RCC 7860 (cell line): ENCODE data around the gene NSMF.
"Not testable (repeated sequence)": the region's sequence is repeated elsewhere in the genome, so short reads cannot be mapped to it uniquely, and the experiment has no call there.

Source experiments
- DNase-seq: peaks from one replicate; pipeline ENCODE4 v3.0.0-alpha.2; 2015; ENCODE audit warnings: low spot score
- FAIRE-seq: peaks from 2 replicates; lab custom pipeline; 2012; peaks lifted over from hg19 to GRCh38; lab: Jason Lieb, UNC

Gene NSMF

DNA sequence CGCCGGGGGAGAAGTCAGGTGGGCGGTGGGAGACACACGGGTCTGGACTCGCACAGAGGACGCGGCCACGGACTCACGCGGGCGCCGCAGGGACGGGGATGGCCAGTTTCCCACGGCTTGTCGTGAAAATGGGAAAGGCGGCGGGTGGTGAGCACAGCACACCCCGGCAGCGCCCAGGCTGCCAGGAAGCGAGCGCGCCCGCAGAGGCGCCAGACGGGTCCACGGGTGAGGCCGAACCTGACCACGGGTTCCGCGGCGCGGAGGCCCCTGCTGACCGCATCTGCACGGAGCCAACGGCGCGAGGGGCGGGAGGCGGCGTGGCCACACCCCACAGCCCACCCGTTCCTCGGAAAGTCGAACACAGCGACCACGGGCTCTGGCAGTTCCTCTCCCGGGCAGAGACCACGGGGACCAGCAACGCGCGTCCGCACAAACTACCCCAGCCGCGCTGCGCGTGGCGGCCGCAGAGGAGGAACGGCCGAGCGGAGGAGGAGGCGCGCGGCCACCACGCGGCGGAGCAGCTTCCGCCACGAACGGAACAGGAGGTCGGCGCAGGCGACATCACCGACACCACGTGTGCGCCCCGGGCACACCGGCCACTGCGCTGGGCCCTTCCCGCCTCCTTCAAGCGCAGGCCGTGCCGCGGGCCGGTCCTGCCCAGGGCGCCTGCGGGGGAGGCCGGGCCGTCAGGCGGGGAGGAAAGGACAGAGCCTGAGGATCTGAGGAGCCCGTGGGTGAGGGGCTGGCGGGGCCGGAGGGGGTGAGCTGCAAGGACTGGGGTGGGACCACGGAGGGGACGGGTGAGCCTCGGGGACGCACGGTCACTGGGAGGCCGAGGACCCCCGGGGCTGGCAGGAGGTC, 41.7 kb downstream of the NSMF start:
- DNase-seq (no peak), FAIRE-seq (no peak)

- FAIRE-seq (no peak), DNase-seq (no peak)
Measured at GRCh38 chr9:137416563-137417151, 42.5 kb downstream of the NSMF start.

DNA sequence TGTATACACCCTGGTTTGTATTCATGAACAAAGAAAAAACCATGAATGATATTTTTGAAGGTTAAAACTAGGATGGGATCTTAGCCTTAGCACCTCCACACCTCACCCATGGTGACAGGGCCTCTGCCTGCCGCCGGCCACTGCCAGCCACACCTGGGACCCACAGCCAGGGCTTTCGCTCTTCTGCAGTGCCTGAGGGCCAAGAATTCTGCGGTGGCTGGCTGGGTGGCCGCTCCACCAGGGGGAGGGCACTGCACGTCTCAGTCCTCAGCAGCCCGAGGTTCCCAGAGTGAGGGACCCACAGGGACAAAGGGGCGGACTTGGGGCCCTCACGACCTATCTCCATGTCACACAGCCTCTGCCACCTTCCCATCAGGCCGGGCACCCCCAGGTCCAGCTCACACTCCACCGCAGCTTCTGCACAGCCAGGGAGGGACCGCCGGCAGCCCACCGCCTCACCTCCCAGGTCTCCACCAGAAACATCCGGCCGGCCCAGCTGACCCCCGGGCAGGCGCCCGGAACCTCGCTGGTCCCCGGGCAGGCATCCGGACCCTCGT, 43.0 kb downstream of the NSMF start:
- FAIRE-seq (no peak), DNase-seq (no peak)

- FAIRE-seq (no peak), DNase-seq (no peak)
Measured at GRCh38 chr9:137415451-137415850, 43.7 kb downstream of the NSMF start.

DNA sequence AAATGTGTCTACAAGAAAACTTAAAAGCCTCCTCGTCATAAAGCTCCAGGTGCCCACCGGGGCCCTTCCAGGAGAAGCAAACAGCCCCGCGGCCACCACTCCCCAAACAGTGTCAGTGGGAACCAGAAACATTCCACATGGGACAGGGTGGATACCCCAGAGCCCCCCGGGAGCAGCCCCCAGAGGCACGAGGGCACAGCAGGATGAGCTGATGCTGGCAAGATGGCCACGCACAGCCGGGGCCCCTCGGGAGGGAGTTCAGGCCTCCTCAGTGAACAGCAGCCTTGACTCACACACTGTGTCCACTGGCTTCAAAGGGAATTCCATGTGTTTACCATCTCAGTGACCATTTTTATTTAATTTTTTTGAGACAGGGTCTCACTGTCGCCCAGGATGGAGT, 46.7 kb downstream of the NSMF start:
- DNase-seq (no peak), FAIRE-seq (no peak)

DNA sequence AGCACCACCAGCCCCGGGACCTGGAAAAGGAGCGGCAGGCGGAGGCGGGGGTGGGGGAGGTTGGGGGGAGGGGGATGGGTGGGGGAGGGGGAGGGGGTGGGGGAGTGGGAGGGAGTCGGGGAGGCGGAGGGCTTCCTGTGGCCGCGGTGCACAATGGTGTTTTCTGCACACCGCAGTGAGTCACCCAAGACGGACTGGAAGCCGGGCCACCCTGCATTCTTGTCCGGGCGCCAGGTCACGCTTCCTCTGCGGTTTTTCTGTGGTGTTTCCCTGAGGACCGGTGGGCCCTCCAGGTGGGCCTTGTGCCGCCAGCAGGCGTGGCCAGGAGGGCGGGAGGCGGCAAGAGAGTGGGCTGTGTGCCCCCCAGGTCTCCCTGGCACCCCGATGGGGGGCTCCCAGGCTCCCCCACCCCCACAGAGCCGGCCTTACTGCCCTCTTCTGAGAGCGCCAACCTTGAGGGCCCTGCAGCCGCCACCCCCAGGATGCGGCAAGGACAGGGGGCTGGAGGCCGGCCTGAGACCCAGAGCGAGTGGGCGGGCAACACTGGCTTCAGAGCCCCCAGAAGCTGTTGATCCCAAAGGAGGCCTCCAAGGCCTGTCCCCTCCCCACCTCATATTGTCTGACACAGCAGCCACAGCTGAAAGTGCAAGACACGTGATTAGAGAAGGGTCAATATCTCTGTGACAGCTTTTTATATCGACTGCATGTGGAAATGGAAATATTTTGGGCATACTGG, 47.3 kb downstream of the NSMF start:
- DNase-seq (peak; percentile 87), FAIRE-seq (no peak)

GRCh38 chr9:137411260-137411644, 47.9 kb downstream of the NSMF start:
- FAIRE-seq (no peak), DNase-seq (peak; percentile 25)

- FAIRE-seq (no peak), DNase-seq (no peak)
Measured at GRCh38 chr9:137410891-137411249, 48.3 kb downstream of the NSMF start.

- FAIRE-seq, DNase-seq: not testable (repeated sequence)
Measured at GRCh38 chr9:137410236-137410890, 48.8 kb downstream of the NSMF start.

DNA sequence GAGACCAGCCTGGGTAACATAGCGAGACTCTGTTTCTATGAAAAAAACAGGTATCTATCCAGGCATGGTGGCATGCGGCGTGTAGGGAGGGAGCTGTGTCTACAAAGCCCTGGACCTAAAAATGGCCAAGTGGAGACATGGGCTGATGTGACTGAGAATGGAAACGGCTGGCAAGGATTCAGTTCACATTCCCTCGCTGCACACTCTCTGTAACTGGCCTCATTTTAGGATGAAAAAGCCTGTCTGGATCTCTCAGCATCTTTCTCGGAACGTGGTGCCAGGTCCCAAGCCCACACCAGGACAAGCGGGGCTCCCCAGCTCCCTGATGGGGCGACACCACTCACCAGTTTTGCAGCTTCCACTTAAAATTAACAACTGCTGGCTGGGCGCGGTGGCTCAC, 49.6 kb downstream of the NSMF start:
- no peak for FAIRE-seq

DNA sequence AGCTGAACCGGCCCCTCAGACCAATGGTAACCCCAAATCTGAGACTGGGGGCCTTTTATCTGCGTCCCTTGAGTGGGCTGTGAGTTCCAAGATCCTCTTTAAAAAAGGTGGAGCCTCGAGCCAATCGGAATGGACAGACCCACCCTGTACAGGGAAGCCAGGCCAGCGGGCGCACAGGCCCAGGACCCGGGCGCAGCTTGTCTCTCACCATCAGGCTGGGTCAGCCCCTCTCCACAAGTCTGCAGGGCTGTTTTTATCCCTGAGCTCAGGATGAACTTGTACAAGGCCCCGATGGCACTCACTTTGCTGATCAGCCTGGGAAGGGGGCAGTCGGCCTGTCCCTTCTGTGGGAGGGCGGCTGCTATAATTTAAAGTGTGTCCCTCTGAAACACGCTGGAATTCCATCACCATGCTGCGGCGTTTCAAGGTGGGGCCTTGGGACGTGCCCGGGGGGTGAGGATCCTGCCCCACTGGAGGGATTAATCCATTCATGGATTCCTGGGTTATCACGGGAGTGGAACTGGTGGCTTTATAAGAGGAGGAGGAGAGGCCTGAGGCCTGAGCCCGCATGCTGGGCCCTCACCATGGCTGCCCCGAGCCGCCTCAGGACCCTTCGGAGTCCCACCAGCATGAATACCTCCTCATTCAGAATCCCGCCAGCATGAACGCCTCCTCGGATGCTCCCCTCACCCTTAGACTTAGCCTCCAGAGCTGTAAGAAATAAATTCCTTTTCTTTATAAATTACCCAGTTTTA, 50.3 kb downstream of the NSMF start:
- DNase-seq = no peak
- FAIRE-seq = no peak

More for the DNA sequence above, 49.6 kb downstream of the NSMF start:
- no peak for DNase-seq

DNA sequence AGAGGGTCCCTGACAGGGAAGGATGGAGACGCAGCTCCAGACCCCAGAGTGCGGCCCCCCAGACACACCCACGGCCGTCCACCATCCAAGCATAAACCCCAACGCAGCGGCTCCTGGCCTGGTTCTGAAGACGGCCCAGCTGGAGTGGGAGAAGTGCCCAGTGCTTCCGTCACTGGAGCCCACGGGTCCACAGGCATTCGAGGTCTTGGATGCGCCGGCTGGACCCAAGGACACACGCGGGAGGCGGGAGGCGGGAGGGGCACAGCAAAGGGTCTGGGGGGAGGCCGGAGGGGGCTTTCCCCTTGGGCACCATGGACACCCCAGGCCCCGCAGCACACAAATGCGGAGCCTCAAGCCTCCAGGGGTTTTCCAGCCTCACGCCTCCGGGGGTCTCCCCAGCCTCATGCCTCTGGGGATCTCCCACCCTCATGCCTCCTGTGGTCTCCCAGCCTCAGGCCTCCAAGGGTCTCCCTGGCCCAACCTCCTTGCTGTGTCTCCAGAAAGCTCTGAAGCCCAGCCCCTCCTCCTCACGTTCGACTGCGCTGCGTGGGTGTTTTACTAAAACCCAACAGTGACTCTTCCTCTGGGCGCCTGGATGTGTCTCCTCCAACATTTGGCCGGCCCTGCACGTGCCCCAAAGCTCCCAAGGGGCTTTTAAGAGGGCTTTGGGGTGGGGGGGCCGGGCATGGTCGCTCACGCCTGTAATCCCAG, 51.4 kb downstream of the NSMF start:
- FAIRE-seq (no peak), DNase-seq (no peak)

GRCh38 chr9:137406876-137407589, 52.1 kb downstream of the NSMF start:
- no peak for FAIRE-seq
- DNase-seq = no peak

DNA sequence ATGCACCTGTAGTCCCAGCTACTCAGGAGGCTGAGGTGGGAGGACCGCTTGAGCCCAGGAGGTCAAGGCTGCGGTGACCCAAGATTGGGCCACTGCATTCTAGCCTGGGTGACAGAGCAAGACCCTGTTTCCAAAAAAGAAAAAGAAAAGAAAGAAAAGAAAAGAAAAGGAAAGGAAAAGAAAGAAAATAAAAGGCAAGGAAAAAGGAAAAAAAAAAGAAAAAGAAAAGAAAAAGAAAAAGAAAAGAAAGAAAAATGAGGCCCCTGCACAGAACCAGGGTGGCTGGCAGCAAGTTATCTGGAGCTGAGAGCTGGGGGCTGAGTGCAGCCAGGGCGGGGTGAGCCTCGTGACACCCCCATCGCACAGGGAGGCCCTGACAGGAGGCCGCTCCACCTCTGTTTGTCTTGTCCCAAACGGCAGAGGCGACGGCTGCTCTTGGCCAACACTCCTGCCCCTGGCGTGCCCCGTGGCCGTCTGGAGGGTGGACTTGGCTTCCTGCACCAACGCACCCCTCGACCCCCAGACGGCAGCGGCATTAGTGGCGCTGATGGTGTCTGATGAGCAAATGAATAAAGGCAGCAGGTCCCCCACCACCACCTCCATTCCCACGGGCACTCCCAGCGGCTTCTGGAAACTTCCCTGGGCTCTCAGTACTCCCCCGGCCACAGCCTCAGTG, 52.9 kb downstream of the NSMF start:
- no peak for FAIRE-seq
- DNase-seq = no peak

DNA sequence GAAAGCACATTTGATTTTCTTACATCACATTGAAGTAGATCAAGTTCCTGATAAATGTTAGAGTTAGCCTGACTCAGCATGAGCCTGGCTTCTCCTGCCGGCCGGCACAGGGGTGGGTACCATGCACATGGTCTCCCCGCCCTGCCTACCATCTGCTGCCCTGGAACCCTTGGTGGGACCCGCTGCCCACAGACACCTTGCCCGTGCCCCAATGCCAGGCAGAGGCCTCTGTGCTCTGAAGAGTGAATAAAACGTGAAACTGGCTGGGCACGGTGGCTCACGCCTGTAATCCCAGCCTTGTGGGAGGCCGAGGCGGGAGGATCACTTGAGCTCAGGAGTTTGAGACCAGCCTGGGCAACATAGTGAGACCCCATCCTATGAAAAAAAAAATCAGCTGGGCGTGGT, 53.5 kb downstream of the NSMF start:
- DNase-seq (no peak), FAIRE-seq (no peak)

- DNase-seq (no peak), FAIRE-seq (no peak)
Measured at GRCh38 chr9:137404961-137405567, 54.1 kb downstream of the NSMF start.

DNA sequence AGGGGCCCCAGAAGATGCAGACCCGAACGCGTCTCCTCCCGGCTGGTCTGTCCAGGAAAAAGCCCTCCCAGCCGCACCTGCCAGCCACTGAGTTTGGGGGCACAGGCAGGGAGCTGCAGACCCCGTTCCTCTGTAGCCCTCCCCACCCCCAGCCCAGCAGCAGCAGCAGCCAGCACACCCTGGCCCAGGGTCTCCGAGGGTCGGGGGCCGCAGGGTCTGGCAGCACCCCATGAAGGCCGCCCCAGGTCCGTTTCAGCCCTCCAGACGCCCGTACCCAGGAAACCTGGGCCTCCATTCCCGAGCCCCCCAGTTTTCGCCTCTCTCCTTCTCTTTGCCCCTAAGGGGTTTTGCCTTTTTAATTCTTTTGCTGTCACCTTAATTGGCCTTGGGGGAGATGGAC, 55.9 kb downstream of the NSMF start:
- FAIRE-seq = no peak
- no peak for DNase-seq

DNA sequence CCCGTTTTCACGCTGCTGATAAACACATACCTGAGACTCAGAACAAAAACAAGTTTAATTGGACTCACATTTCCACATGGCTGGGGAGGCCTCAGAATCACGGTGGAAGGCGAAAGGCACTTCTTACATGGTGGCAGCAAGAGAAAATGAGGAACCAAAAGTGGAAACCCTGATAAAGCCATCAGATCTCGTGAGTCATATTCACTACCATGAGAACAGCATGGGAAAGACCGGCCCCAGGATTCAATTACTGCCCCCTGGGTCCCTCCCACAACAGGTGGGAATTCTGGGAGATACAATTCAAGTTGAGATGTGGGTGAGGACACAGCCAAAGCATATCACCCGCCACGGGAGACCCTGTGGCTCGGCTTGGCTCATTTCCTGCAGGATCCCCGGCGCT, 56.4 kb downstream of the NSMF start:
- FAIRE-seq = no peak
- DNase-seq = no peak
